DOHH2 (cell line): ENCODE measurements around the gene RFC4.

Source experiments
- H3F3A ChIP-seq: fragments of 200-600 bp; sonication (generic), shearing (Covaris generic); 2 replicates; pipeline ENCODE4 v1.6.0; 2016; ENCODE audit warnings: antibody characterized with exemption, mild to moderate bottlenecking; ENCODE audit not compliant: control insufficient read depth, insufficient read depth
- H3K27ac ChIP-seq: fragments of 200-600 bp; sonication (generic); 2 replicates; pipeline ENCODE4 v1.5.1; 2014; ENCODE audit warnings: low read depth, mild to moderate bottlenecking, low read length, moderate library complexity
- H3K27me3 ChIP-seq: fragments of 200-600 bp; sonication (generic); 2 replicates; pipeline ENCODE4 v1.6.1; 2014; ENCODE audit warnings: mild to moderate bottlenecking, low read length, mixed read lengths; ENCODE audit not compliant: control insufficient read depth
- H3K36me3 ChIP-seq: fragments of 200-600 bp; sonication (generic); 2 replicates; pipeline ENCODE4 v1.6.1; 2014; ENCODE audit warnings: mild to moderate bottlenecking, low read length, moderate library complexity, mixed read lengths; ENCODE audit not compliant: control insufficient read depth
- H3K4me1 ChIP-seq: fragments of 200-600 bp; sonication (generic); 2 replicates; pipeline ENCODE4 v1.6.1; 2014; ENCODE audit warnings: mild to moderate bottlenecking, low read length, mixed read lengths; ENCODE audit not compliant: control insufficient read depth
- H3K4me2 ChIP-seq: fragments of 200-600 bp; sonication (generic); 2 replicates; pipeline ENCODE4 v1.6.0; 2014; ENCODE audit warnings: mild to moderate bottlenecking, low read length, moderate library complexity
- H3K4me3 ChIP-seq: fragments of 200-600 bp; sonication (generic); 2 replicates; pipeline ENCODE4 v1.5.1; 2014; ENCODE audit warnings: mild to moderate bottlenecking, low read length, mixed read lengths
- H3K79me2 ChIP-seq: fragments of 200-600 bp; sonication (generic); 2 replicates; pipeline ENCODE4 v1.6.1; 2014; ENCODE audit warnings: mild to moderate bottlenecking, low read length, mixed read lengths; ENCODE audit not compliant: control insufficient read depth
- H3K9me2 ChIP-seq: fragments of 200-600 bp; sonication (generic); replicated peaks from 2 replicates; pipeline ENCODE4 v1.6.1; 2014; ENCODE audit warnings: mild to moderate bottlenecking, low read length, mixed read lengths; ENCODE audit not compliant: control insufficient read depth
- H3K9me3 ChIP-seq: fragments of 200-600 bp; sonication (generic); 2 replicates; pipeline ENCODE4 v1.6.1; 2014; ENCODE audit warnings: antibody characterized with exemption, low read length, mixed read lengths; ENCODE audit not compliant: control insufficient read depth, insufficient read depth
- H4K20me1 ChIP-seq: fragments of 200-600 bp; sonication (generic); 2 replicates; pipeline ENCODE4 v1.6.0; 2014; ENCODE audit warnings: low read depth, mild to moderate bottlenecking, antibody characterized with exemption, low read length, moderate library complexity; ENCODE audit not compliant: control insufficient read depth, insufficient read depth
- EZH2phosphoT487 ChIP-seq: fragments of 200-600 bp; sonication (generic); IDR thresholded peaks from 2 replicates; pipeline ENCODE4 v1.6.1; 2017; ENCODE audit warnings: borderline replicate concordance, mild to moderate bottlenecking, antibody characterized with exemption, low read length, moderate library complexity, mixed read lengths
- TF ChIP-seq, protein P1 (sequence below): fragments of 200-600 bp; sonication (generic); IDR thresholded peaks from one replicate; pipeline ENCODE4 v1.5.1; 2014; ENCODE audit warnings: antibody characterized with exemption, mild to moderate bottlenecking, low read depth, low read length; ENCODE audit not compliant: poor library complexity, severe bottlenecking

The RFC4 gene

DNA sequence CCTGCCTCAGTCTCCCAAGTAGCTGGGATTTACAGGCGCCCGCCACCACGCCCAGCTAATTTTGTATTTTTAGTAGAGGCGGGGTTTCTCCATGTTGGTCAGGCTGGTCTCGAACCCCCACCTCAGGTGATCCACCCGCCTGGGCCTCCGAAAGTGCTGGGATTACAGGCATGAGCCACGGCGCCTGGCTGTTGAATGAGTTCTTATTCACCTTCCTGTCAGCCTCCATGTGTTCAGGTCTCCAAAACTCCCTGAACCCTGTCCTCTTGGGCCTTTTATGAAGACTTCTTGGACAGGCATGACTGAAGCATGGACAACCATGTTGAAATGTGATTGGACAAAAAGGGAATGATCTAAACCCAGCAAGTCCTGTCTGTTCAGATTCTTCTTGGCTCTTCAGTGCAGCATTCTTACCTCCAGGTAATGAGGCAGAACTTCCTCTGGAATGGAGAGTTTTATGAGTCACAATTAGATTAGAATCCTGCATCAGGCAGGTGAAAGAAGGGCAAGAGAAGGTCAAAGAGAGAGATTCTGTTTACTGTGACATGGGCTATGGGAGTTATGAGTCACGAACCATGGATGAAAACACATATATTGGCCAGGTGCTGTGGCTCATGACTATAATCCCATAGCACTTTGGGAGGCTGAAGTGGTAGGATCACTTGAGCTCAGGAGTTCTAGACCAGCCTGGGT, 46.0 kb downstream of the RFC4 start:
- no peaks in the 10 kb centered on the region for H3K9me2 ChIP-seq
- no peaks in the 10 kb centered on the region for H3K27me3 ChIP-seq
- no peak overlapping the region for H3K4me3 ChIP-seq
- H3F3A ChIP-seq = no peaks in the 10 kb centered on the region
- no peaks in the 10 kb centered on the region for H3K9me3 ChIP-seq
- no peak overlapping the region for H3K4me2 ChIP-seq
- H3K36me3 ChIP-seq = no peaks in the 10 kb centered on the region
- H3K27ac ChIP-seq = no peak overlapping the region
- TF ChIP-seq, protein P1, sequence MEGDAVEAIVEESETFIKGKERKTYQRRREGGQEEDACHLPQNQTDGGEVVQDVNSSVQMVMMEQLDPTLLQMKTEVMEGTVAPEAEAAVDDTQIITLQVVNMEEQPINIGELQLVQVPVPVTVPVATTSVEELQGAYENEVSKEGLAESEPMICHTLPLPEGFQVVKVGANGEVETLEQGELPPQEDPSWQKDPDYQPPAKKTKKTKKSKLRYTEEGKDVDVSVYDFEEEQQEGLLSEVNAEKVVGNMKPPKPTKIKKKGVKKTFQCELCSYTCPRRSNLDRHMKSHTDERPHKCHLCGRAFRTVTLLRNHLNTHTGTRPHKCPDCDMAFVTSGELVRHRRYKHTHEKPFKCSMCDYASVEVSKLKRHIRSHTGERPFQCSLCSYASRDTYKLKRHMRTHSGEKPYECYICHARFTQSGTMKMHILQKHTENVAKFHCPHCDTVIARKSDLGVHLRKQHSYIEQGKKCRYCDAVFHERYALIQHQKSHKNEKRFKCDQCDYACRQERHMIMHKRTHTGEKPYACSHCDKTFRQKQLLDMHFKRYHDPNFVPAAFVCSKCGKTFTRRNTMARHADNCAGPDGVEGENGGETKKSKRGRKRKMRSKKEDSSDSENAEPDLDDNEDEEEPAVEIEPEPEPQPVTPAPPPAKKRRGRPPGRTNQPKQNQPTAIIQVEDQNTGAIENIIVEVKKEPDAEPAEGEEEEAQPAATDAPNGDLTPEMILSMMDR = no peak
- TF ChIP-seq EZH2phosphoT487 = no peak
- no peaks in the 10 kb centered on the region for H4K20me1 ChIP-seq
- H3K4me1 ChIP-seq = no peaks in the 10 kb centered on the region
- H3K79me2 ChIP-seq = no peaks in the 10 kb centered on the region

DNA sequence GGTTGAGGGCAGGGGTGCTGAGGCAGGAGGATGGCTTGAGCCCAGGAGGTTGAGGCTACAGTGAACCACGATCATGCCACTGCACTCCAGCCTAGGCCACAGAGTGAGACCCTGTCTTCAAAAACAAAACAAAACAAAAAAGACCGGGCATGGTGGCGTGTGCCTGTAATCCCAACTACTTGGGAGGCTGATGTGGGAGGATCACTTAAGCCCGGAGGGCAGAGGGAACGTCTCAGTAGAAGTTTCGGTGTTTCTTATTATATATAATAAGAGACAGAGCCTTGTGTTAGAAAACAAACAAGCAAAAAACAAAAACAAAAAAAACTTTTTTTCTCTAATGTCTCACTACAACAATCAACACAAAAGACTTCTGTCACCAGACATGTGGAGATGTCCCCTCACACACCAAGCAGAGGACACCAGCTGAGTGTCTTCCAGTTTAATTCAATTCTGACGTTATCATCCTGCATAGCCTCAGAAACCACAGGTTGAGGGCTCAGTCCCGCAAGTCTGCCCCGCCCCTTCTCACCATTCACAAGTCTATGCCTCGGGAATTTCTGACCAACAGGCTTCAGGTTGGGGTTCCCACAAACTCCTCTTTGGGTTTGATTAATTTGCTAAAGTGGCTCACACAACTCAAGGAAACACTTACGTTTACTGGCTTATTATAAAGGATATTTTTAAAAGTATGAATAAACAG, 46.9 kb downstream of the RFC4 start:
- Histone ChIP-seq H3K27ac (no peak overlapping the region), H3K4me1 (no peaks in the 10 kb centered on the region), H3K27me3 (no peaks in the 10 kb centered on the region), H3K9me2 (no peaks in the 10 kb centered on the region), H3K4me3 (no peak overlapping the region), H4K20me1 (no peaks in the 10 kb centered on the region), H3K9me3 (no peaks in the 10 kb centered on the region), H3K4me2 (no peak overlapping the region), H3K36me3 (no peaks in the 10 kb centered on the region), H3K79me2 (no peaks in the 10 kb centered on the region), H3F3A (no peaks in the 10 kb centered on the region)
- TF ChIP-seq EZH2phosphoT487 = no peak
- TF ChIP-seq, protein P1 = no peak

DNA sequence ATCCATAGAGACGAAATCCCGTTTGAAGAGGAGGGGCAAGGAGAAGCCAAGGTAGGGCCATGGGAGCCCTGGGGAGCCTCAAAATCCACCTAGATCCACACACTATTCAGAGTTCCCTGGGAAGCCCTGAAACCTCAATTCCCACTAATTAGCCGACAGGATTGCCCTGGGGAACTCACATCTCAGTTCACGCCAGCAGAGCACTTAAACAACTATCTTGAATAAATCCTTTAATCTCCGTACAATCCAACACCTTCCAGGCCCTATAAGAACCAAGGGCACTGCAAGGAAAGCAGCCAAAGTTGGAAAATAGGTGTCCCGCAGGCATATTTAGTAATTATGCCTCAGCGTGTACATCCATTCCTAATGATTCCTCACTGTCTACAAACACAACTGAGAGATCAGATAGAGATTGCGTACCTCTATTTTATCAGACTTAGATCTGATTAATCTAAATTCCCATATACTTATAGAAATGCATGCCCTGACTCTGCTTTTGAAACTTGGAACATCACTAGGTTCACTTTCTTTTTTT, 48.5 kb downstream of the RFC4 start:
- H3K27me3 ChIP-seq = no peaks in the 10 kb centered on the region
- H3K4me2 ChIP-seq = no peak overlapping the region
- no peaks in the 10 kb centered on the region for H3K36me3 ChIP-seq
- TF ChIP-seq, protein P1 = no peak
- TF ChIP-seq EZH2phosphoT487 = no peak
- H3K9me2 ChIP-seq = no peaks in the 10 kb centered on the region
- no peaks in the 10 kb centered on the region for H4K20me1 ChIP-seq
- H3K27ac ChIP-seq = no peak overlapping the region
- no peaks in the 10 kb centered on the region for H3F3A ChIP-seq
- no peak overlapping the region for H3K4me3 ChIP-seq
- no peaks in the 10 kb centered on the region for H3K79me2 ChIP-seq
- H3K9me3 ChIP-seq = no peaks in the 10 kb centered on the region
- H3K4me1 ChIP-seq = no peaks in the 10 kb centered on the region
